ENCODE data around the gene PLEKHG1.

Gene PLEKHG1

DNA sequence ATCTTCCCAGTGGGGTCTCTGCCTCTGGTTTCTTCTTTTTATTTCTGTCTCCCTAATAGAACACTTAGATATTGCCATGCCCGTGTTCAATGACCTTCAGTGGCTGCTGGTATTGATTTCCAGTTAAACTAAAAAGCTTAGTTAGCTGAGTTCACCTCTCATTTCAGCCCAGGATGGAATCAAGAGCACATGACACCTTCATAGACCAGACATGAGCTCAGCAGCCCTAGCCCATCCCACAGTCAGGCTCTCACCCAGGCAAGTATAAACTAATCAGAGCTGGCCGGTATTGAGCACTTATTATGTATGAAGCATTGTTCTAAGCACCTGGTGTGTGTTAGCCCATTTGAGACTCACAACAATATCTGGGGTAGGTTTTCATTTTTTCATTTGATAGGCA, 33.7 kb upstream of the PLEKHG1 start:
- no peak for DNase-seq (ENCODE audit: extremely low read depth, insufficient read length)
- no peaks in the 10 kb centered on the region for H3K36me3 ChIP-seq (ENCODE audit: control insufficient read depth, insufficient read depth, low read length)

DNA sequence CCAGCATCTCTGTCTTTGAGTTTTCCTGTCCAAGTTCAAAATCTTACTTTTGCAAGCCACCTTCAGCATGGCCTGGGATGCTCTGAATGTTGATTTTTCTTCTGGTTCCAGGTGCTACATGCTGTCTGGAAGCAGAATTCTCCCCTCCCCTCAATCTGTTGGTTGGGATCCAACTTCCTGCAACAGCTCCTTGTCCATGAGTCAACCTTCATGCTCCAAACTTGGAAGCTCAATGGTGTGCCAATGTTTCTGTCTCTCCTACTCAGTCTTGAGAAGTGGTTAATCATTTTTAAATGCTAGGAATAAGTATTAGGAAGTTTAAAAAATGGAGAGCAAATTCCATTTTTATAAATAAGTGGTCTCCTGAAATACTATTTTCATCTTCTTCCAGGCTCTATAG, 33.2 kb upstream of the PLEKHG1 start:
- TF ChIP-seq, protein P1, sequence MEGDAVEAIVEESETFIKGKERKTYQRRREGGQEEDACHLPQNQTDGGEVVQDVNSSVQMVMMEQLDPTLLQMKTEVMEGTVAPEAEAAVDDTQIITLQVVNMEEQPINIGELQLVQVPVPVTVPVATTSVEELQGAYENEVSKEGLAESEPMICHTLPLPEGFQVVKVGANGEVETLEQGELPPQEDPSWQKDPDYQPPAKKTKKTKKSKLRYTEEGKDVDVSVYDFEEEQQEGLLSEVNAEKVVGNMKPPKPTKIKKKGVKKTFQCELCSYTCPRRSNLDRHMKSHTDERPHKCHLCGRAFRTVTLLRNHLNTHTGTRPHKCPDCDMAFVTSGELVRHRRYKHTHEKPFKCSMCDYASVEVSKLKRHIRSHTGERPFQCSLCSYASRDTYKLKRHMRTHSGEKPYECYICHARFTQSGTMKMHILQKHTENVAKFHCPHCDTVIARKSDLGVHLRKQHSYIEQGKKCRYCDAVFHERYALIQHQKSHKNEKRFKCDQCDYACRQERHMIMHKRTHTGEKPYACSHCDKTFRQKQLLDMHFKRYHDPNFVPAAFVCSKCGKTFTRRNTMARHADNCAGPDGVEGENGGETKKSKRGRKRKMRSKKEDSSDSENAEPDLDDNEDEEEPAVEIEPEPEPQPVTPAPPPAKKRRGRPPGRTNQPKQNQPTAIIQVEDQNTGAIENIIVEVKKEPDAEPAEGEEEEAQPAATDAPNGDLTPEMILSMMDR (IDR thresholded peaks at IDR 0.05; ENCODE audit: insufficient read depth, low read length, poor library complexity, severe bottlenecking), result no peak
- H3K27me3 ChIP-seq (replicated peaks; ENCODE audit: control insufficient read depth, insufficient read depth, low read length), result 0 out of 2 replicates have a peak, but pooled peaks cover 2% of the 10 kb centered on the region
- no peaks in the 10 kb centered on the region for H3K36me3 ChIP-seq (ENCODE audit: control insufficient read depth, insufficient read depth, low read length)
- no peak for DNase-seq (ENCODE audit: extremely low read depth, insufficient read length)
- no peak overlapping the region for H3K4me3 ChIP-seq (replicated peaks; ENCODE audit: low read depth, low read length)

More for the DNA sequence above, 33.7 kb upstream of the PLEKHG1 start:
- no peak overlapping the region for H3K4me3 ChIP-seq (replicated peaks; ENCODE audit: low read depth, low read length)
- 0 out of 2 replicates have a peak, but pooled peaks cover 2% of the 10 kb centered on the region for H3K27me3 ChIP-seq (replicated peaks; ENCODE audit: control insufficient read depth, insufficient read depth, low read length)
- TF ChIP-seq, protein P1 (IDR thresholded peaks at IDR 0.05; ENCODE audit: insufficient read depth, low read length, poor library complexity, severe bottlenecking), result no peak

DNA sequence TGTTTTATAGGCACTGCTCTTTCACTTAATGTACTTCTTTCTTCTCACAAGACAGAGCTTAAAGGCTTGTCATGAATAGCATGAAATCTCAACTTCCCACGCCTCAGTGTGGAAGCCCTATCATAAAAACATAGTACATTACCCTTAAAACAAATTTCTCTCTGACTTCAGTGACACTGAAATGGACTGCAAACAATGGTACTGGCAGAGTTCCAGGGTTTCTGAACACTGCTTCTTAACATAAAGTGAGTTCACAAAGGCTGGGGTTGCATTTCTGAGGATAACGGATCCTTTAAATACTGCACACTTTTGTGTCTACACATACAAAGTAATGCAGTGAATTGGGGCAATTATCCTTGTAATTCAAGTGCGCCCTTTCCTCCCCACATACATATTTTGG, 32.3 kb upstream of the PLEKHG1 start:
- 0 out of 2 replicates have a peak, but pooled peaks cover 2% of the 10 kb centered on the region for H3K27me3 ChIP-seq (replicated peaks; ENCODE audit: control insufficient read depth, insufficient read depth, low read length)
- DNase-seq (ENCODE audit: extremely low read depth, insufficient read length), result no peak
- H3K36me3 ChIP-seq (ENCODE audit: control insufficient read depth, insufficient read depth, low read length), result no peaks in the 10 kb centered on the region
- H3K4me3 ChIP-seq (replicated peaks; ENCODE audit: low read depth, low read length), result no peak overlapping the region
- TF ChIP-seq, protein P1 (IDR thresholded peaks at IDR 0.05; ENCODE audit: insufficient read depth, low read length, poor library complexity, severe bottlenecking), result no peak

DNA sequence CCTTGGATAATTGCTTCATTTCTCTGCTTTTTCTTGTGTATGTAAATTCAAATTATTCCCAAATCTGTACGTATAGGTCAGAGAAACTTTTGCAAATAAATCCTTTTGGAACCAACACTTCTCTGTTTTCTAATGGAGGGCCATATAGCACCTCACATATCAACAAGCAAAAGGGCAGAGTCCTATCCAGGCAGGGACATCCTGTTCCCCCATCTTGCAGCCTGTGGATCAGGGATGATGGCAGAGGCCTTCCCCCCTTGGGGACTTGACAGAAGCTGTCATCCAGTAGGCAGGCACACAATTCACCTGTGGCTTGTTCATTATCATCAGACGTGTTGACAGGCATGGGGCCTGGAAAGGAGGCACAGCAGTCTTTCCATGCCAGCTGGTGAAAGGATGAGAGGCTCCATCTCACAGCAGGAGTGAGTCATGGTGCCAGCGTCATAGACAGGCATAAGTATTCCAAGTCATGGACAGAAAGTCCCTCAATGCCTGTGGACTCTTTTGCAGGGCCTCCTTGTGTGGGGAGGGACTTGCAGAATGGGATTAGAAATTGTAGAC, 31.8 kb upstream of the PLEKHG1 start:
- Histone ChIP-seq H3K27me3 (replicated peaks; ENCODE audit: control insufficient read depth, insufficient read depth, low read length) (0 out of 2 replicates have a peak, but pooled peaks cover 2% of the 10 kb centered on the region), H3K36me3 (ENCODE audit: control insufficient read depth, insufficient read depth, low read length) (no peaks in the 10 kb centered on the region), H3K4me3 (replicated peaks; ENCODE audit: low read depth, low read length) (no peak overlapping the region)
- DNase-seq (ENCODE audit: extremely low read depth, insufficient read length), result no peak
- TF ChIP-seq, protein P1 (IDR thresholded peaks at IDR 0.05; ENCODE audit: insufficient read depth, low read length, poor library complexity, severe bottlenecking), result no peak

DNA sequence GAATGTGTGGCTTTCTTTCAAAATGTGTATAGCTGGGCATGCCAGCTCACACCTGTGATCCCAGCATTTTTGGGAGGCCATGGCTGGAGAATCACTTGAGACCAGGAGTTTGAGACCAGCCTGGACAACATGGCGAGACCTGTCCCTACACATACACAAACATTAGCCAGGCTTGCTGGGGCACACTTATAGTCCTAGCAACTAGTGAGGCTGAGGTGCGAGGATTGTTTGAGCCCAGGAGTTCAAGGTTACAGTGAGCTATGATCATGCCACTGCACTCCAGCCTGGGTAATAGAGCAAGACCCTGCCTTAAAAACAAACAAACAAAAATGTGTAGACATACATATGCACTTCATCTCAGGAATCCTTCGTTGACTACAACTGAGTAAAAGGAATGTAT, 31.1 kb upstream of the PLEKHG1 start:
- no peak for DNase-seq (ENCODE audit: extremely low read depth, insufficient read length)
- Histone ChIP-seq H3K36me3 (ENCODE audit: control insufficient read depth, insufficient read depth, low read length) (no peaks in the 10 kb centered on the region), H3K4me3 (replicated peaks; ENCODE audit: low read depth, low read length) (no peak overlapping the region), H3K27me3 (replicated peaks; ENCODE audit: control insufficient read depth, insufficient read depth, low read length) (peaks cover 3% of the 10 kb centered on the region; the same call in 1 of the 2 replicates)
- TF ChIP-seq, protein P1 (IDR thresholded peaks at IDR 0.05; ENCODE audit: insufficient read depth, low read length, poor library complexity, severe bottlenecking), result no peak

DNA sequence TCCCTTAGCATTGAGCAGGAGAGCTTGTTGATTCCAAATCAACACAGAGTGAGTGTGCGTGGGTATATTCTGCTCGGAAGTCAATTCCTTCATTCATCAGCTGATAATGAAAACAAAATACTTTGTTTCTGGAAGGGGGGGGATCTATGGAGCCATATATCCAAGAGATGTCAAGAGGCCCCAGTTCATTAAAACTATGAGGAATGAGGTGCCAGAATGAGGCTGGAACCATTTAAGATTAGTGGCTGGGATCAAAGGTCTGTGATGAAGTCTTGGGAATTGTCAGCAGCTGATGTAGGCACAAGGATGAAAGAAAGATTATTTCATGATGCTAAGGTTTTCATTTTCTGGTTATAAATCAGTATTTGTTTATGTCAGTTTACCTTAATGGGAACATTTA, 30.5 kb upstream of the PLEKHG1 start:
- peaks cover 3% of the 10 kb centered on the region; the same call in 1 of the 2 replicates for H3K27me3 ChIP-seq (replicated peaks; ENCODE audit: control insufficient read depth, insufficient read depth, low read length)
- DNase-seq (ENCODE audit: extremely low read depth, insufficient read length), result no peak
- no peak overlapping the region for H3K4me3 ChIP-seq (replicated peaks; ENCODE audit: low read depth, low read length)
- TF ChIP-seq, protein P1 (IDR thresholded peaks at IDR 0.05; ENCODE audit: insufficient read depth, low read length, poor library complexity, severe bottlenecking), result no peak
- no peaks in the 10 kb centered on the region for H3K36me3 ChIP-seq (ENCODE audit: control insufficient read depth, insufficient read depth, low read length)
